ENCODE measurements around the gene SGSM1. TPM values are rescaled to one million over a fixed set of nuclear protein-coding genes. Genes with fewer than 3 reads are reported as not detected.

The SGSM1 gene
- total RNA-seq, 4 donors from 2014 or later = 0.07 to 0.44 (median 0.41) TPM; not detected in 1

DNA sequence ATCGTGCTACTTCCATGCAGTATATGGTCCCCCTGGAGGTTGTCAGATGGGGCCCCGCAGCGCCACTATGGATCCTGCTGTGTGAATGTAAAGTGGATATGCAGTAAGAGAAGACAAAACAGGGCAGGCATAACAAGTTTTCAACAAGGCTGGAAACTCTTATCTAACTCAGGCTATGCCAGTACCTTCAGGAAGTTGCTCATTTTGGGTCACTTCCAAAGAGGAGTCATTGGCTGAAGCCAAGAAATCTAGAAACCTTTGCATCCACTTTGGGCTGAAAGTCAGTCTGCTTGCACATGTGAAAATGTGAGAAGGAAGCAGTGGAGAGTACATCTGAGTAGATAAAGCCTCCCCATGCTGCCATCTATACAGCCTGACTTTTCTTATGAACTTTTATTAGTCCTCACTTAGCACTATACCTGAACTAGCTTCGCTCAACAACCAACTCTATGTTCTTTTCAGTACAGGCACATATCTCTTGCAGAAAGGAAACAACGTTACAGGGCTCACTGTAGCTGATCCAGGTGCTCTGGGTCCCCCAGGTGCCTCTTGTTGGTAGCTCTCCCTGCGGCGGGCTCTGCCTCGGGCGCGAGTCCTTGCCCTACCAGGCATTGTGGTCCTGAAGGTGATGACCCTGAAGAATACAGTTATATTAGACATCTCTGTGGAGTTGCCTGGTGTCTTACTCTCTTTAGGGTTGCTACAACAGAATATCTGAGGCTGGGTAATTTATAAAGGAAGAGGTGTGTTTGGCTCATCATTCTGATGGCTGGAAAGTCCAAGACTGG is 43.9 kb upstream of the SGSM1 start:
- DNase-seq = no peak
- no peaks in the 10 kb centered on the region for H3K36me3 ChIP-seq
- no peaks in the 10 kb centered on the region for H3K4me1 ChIP-seq
- no peak for TF ChIP-seq POLR2A (IDR thresholded peaks at IDR 0.05)
- TF ChIP-seq, protein P1, sequence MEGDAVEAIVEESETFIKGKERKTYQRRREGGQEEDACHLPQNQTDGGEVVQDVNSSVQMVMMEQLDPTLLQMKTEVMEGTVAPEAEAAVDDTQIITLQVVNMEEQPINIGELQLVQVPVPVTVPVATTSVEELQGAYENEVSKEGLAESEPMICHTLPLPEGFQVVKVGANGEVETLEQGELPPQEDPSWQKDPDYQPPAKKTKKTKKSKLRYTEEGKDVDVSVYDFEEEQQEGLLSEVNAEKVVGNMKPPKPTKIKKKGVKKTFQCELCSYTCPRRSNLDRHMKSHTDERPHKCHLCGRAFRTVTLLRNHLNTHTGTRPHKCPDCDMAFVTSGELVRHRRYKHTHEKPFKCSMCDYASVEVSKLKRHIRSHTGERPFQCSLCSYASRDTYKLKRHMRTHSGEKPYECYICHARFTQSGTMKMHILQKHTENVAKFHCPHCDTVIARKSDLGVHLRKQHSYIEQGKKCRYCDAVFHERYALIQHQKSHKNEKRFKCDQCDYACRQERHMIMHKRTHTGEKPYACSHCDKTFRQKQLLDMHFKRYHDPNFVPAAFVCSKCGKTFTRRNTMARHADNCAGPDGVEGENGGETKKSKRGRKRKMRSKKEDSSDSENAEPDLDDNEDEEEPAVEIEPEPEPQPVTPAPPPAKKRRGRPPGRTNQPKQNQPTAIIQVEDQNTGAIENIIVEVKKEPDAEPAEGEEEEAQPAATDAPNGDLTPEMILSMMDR (IDR thresholded peaks at IDR 0.05 in 4 of 5, conservative IDR thresholded peaks at IDR 0.05 in 1 of 5) = no peak
- no peaks in the 10 kb centered on the region for H3K9me3 ChIP-seq
- in situ Hi-C loops (cut with MboI; ENCODE audit: low sequenced_read_pairs in 4 of 4) = loop anchor here in 1 of 4 donors (25.0 kb wide), 1 partner anchor 325 kb away; the partner anchor contains the start of gene ADORA2A
- intact Hi-C loops (cut with DNase I; ENCODE audit: low total_unique reads) = no loop called here
- ATAC-seq = no peak
- H3K27me3 ChIP-seq = peaks cover 0 to 16% (median 4%) of the 10 kb centered on the region in 3 donors
- H3K27ac ChIP-seq = no peak overlapping the region
- H3K4me3 ChIP-seq = no peak overlapping the region

DNA sequence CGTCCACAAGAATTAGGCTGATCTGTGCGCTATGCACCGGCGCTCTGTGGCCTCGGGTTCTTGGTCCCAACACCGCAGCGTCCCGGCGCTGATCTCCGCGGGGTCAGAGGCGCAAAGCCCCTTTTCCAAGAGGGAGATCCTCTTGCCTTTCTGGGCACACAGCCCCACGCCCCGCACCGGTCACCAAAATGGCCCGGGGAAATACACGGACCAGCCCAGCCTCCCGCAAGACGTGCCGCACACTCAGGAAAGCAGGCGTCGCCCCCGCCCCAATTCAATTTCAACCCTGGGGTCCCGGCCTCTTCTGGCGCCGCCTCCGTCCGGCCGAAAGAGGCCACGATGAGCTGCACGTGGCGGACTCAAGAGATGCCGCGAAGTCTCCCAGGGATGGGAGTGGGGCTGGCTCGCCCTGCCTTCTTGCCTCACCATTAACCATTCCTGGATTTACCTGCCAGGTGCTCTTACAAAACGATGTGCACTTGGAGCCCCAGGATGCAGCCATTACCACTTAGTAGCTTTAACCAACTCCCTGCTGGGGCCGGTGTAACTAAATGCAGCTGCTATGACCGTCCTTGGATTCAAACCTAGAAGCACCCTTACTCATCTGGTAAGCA is 42.0 kb upstream of the SGSM1 start:
- Histone ChIP-seq H3K27me3 (peaks cover 0 to 16% (median 4%) of the 10 kb centered on the region in 3 donors), H3K9me3 (no peaks in the 10 kb centered on the region), H3K4me1 (no peaks in the 10 kb centered on the region), H3K27ac (no peak overlapping the region), H3K4me3 (no peak overlapping the region), H3K36me3 (no peaks in the 10 kb centered on the region)
- no peak for TF ChIP-seq POLR2A (IDR thresholded peaks at IDR 0.05)
- TF ChIP-seq, protein P1 (IDR thresholded peaks at IDR 0.05 in 4 of 5, conservative IDR thresholded peaks at IDR 0.05 in 1 of 5) = no peak
- intact Hi-C loops (cut with DNase I; ENCODE audit: low total_unique reads) = no loop called here
- ATAC-seq (no peak), DNase-seq (no peak)
- in situ Hi-C loops (cut with MboI; ENCODE audit: low sequenced_read_pairs in 4 of 4) = loop anchor here in 1 of 4 donors (25.0 kb wide), 1 partner anchor 327 kb away; the partner anchor contains the start of gene ADORA2A

DNA sequence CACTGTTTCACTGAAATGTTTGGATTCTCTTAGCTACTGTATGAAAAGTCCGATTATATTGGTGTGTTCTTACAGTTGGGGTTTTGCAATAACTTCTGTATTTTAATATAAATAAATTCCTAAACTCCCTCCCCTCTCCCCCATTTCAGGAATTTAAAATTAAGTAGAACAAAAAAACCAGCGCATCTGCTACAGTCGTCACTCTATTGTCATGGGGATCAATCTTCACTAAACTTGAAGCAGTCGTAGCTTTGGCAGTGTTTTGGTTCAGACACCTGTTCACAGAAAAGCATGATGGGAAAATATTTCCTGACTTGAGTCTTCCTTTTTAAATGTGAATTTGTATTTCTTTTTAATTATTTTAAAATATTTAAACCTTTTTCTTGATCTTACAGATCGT is 40.8 kb upstream of the SGSM1 start:
- ATAC-seq (no peak), DNase-seq (no peak)
- Histone ChIP-seq H3K27me3 (peaks cover 0 to 16% (median 0%) of the 10 kb centered on the region in 3 donors), H3K9me3 (no peaks in the 10 kb centered on the region), H3K4me3 (no peak overlapping the region), H3K36me3 (no peaks in the 10 kb centered on the region), H3K27ac (no peak overlapping the region), H3K4me1 (no peaks in the 10 kb centered on the region)
- intact Hi-C loops (cut with DNase I; ENCODE audit: low total_unique reads) (loop anchor here (5.0 kb wide), 3 partner anchors 37 to 292 kb away; no protein-coding TSS in a partner anchor), in situ Hi-C loops (cut with MboI; ENCODE audit: low sequenced_read_pairs in 4 of 4) (loop anchor here in 1 of 4 donors (25.0 kb wide), 1 partner anchor 328 kb away; the partner anchor contains the start of gene ADORA2A)
- no peak for TF ChIP-seq POLR2A (IDR thresholded peaks at IDR 0.05)
- TF ChIP-seq, protein P1 (IDR thresholded peaks at IDR 0.05 in 4 of 5, conservative IDR thresholded peaks at IDR 0.05 in 1 of 5) = no peak

DNA sequence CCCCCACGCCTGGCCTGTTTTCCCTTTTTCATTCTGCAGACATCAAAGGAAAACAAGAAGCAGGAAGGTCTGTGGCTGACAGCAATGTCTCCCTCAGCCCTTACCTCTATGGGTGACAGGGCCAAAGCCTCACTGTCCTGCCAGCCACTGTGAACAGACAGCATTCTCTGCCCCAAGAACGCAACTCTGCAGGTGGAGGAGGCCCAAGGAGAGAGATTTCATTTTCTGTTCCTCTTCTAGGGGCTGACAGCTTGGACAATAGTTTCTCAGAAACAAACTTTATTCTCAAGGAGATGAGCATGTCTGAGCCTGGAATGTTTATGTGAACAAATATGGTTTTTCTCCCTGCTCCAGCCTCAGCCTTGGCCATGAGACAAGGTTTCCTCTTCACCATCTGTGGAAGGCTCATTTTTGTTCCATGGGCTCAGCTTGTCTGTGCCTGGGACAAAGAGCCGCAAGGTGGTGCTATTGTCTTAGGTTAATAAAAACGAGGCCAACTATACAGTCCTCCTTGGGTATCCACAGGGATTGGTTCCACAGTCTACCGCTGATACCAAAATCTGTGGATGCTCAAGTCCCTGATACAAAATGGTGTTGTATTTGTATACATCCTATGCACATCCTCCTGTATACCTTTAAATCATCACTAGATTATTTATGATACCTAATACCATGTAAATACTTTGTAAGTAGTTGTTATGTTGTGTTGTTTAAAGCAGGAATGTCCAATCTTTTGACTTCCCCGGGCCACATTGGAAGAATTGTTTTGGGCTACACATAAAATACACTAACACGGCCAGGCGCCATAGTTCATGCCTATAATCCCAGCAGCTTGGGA is 37.3 kb upstream of the SGSM1 start:
- H3K36me3 ChIP-seq = no peaks in the 10 kb centered on the region
- intact Hi-C loops (cut with DNase I; ENCODE audit: low total_unique reads) (loop anchor here (5.0 kb wide), 3 partner anchors 34 to 289 kb away; no protein-coding TSS in a partner anchor), in situ Hi-C loops (cut with MboI; ENCODE audit: low sequenced_read_pairs in 4 of 4) (loop anchor here in 1 of 4 donors (25.0 kb wide), 1 partner anchor 331 kb away; the partner anchor contains the start of gene ADORA2A)
- no peaks in the 10 kb centered on the region for H3K9me3 ChIP-seq
- DNase-seq (peak; percentile 5 to 16), ATAC-seq (peak in 1 of 2 donors; percentile 81)
- H3K4me1 ChIP-seq = no peaks in the 10 kb centered on the region
- H3K4me3 ChIP-seq = no peak overlapping the region
- H3K27me3 ChIP-seq = peaks cover 3 to 13% (median 3%) of the 10 kb centered on the region in 3 donors
- H3K27ac ChIP-seq = no peak overlapping the region
- no peak for TF ChIP-seq POLR2A (IDR thresholded peaks at IDR 0.05)
- TF ChIP-seq, protein P1 (IDR thresholded peaks at IDR 0.05 in 4 of 5, conservative IDR thresholded peaks at IDR 0.05 in 1 of 5) = peak; percentile 10 to 70 (median 49)

All from gastrocnemius medialis (tissue), 4 donors.